HG03159 (cell line): ENCODE data around the gene AMPD2.
"Not testable (repeated sequence)": the region's sequence is repeated elsewhere in the genome, so short reads cannot be mapped to it uniquely, and the experiment has no call there.

Experiments
- ATAC-seq: cut with Tn5 transposase; IDR thresholded peaks from one replicate; pipeline ENCODE4 v1.9.1; 2021; ENCODE audit warnings: mild to moderate bottlenecking, moderate library complexity; ENCODE audit not compliant: unreplicated experiment

Gene AMPD2

GRCh38 chr1:109644670-109645069, 25.0 kb downstream of the AMPD2 start:
- ATAC-seq = no peak

- ATAC-seq = no peak
Measured at GRCh38 chr1:109649491-109649914, 29.9 kb downstream of the AMPD2 start.

GRCh38 chr1:109650609-109651008, 31.0 kb downstream of the AMPD2 start:
- ATAC-seq = no peak

- ATAC-seq = no peak
Measured at GRCh38 chr1:109652402-109652801, 32.8 kb downstream of the AMPD2 start.

- no peak for ATAC-seq
Measured at GRCh38 chr1:109653306-109653705, 33.7 kb downstream of the AMPD2 start.

- ATAC-seq = no peak
Measured at GRCh38 chr1:109654519-109654918, 34.9 kb downstream of the AMPD2 start.

- peak; percentile 84 for ATAC-seq
Measured at GRCh38 chr1:109655615-109656519, 36.2 kb downstream of the AMPD2 start, which contains the start of gene GSTM4. TSS of gene GSTM4 (plus strand) at chr1:109656099. CDS start at chr1:109656390, 291 bp downstream.

GRCh38 chr1:109657395-109657794, 37.8 kb downstream of the AMPD2 start:
- no peak for ATAC-seq

GRCh38 chr1:109657970-109658369, 38.3 kb downstream of the AMPD2 start:
- no peak for ATAC-seq

- ATAC-seq = no peak
Measured at GRCh38 chr1:109658533-109659042, 39.0 kb downstream of the AMPD2 start.

GRCh38 chr1:109659145-109659544, 39.5 kb downstream of the AMPD2 start:
- ATAC-seq = no peak

GRCh38 chr1:109659997-109660690, 40.5 kb downstream of the AMPD2 start:
- ATAC-seq = no peak

- ATAC-seq = not testable (repeated sequence)
Measured at GRCh38 chr1:109660691-109661026, 41.0 kb downstream of the AMPD2 start.

GRCh38 chr1:109661391-109661790, 41.8 kb downstream of the AMPD2 start:
- no peak for ATAC-seq

GRCh38 chr1:109664671-109665070, 45.0 kb downstream of the AMPD2 start:
- no peak for ATAC-seq

- peak; percentile 83 for ATAC-seq
Measured at GRCh38 chr1:109667452-109668122, 48.0 kb downstream of the AMPD2 start, which contains the start of gene GSTM2. TSS of gene GSTM2 (plus strand) at chr1:109668057. CDS start at chr1:109668116, 59 bp downstream.

GRCh38 chr1:109668123-109668775, 48.6 kb downstream of the AMPD2 start:
- ATAC-seq = no peak

GRCh38 chr1:109669246-109669948, 49.8 kb downstream of the AMPD2 start:
- no peak for ATAC-seq

- ATAC-seq = not testable (repeated sequence)
Measured at GRCh38 chr1:109669949-109670302, 50.3 kb downstream of the AMPD2 start.

- no peak for ATAC-seq
Measured at GRCh38 chr1:109671067-109671466, 51.4 kb downstream of the AMPD2 start.
